HG02973 (cell line): Measurements from ENCODE around the gene TBPL2.
"Not testable (repeated sequence)": the region's sequence is repeated elsewhere in the genome, so short reads cannot be mapped to it uniquely, and the experiment has no call there.

Experiments used
- ATAC-seq: cut with Tn5 transposase; IDR thresholded peaks from one replicate; pipeline ENCODE4 v1.9.1; 2021; ENCODE audit warnings: moderate library complexity; ENCODE audit not compliant: unreplicated experiment

The TBPL2 gene

GRCh38 chr14:55411426-55412389 lies 28.7 kb downstream of the TBPL2 start, which contains the start of gene ATG14:
TSS of gene ATG14 (minus strand) at chr14:55411830. CDS start at chr14:55411822, 8 bp downstream.
- peak; percentile 98 for ATAC-seq

GRCh38 chr14:55410876-55411275 lies 29.5 kb downstream of the TBPL2 start:
- no peak for ATAC-seq

GRCh38 chr14:55404173-55404854 lies 36.1 kb downstream of the TBPL2 start:
- ATAC-seq, result no peak

GRCh38 chr14:55401751-55402150 lies 38.7 kb downstream of the TBPL2 start:
- ATAC-seq, result no peak

GRCh38 chr14:55399852-55400251 lies 40.6 kb downstream of the TBPL2 start:
- no peak for ATAC-seq

- ATAC-seq, result no peak
These were observed 41.2 kb downstream of the TBPL2 start for GRCh38 chr14:55399183-55399582.

GRCh38 chr14:55398679-55399078 lies 41.7 kb downstream of the TBPL2 start:
- ATAC-seq, result no peak

GRCh38 chr14:55389330-55389729 lies 51.1 kb downstream of the TBPL2 start:
- ATAC-seq, result no peak

GRCh38 chr14:55388160-55388559 lies 52.3 kb downstream of the TBPL2 start:
- no peak for ATAC-seq

- ATAC-seq, result no peak
These were observed 53.3 kb downstream of the TBPL2 start for GRCh38 chr14:55387121-55387520.

- no peak for ATAC-seq
These were observed 54.2 kb downstream of the TBPL2 start for GRCh38 chr14:55386037-55386808.

- ATAC-seq, result no peak
These were observed 55.9 kb downstream of the TBPL2 start for GRCh38 chr14:55384536-55384935.

- no peak for ATAC-seq
These were observed 56.8 kb downstream of the TBPL2 start for GRCh38 chr14:55383541-55384140.

- ATAC-seq, result not testable (repeated sequence)
These were observed 57.4 kb downstream of the TBPL2 start for GRCh38 chr14:55383056-55383466.

- no peak for ATAC-seq
These were observed 57.9 kb downstream of the TBPL2 start for GRCh38 chr14:55382483-55382882.

- ATAC-seq, result no peak
These were observed 58.9 kb downstream of the TBPL2 start for GRCh38 chr14:55381561-55381960.

GRCh38 chr14:55381040-55381439 lies 59.4 kb downstream of the TBPL2 start:
- ATAC-seq, result no peak

- ATAC-seq, result no peak
These were observed 63.2 kb downstream of the TBPL2 start for GRCh38 chr14:55377236-55377635.

- ATAC-seq, result no peak
These were observed 65.6 kb downstream of the TBPL2 start for GRCh38 chr14:55374771-55375170.

- ATAC-seq, result no peak
These were observed 66.4 kb downstream of the TBPL2 start for GRCh38 chr14:55373784-55374705.
